Measurements from ENCODE around the gene ACADS. TPM values are rescaled to one million over a fixed set of nuclear protein-coding genes. Genes with fewer than 3 reads are reported as not detected.

Gene ACADS, protein sequence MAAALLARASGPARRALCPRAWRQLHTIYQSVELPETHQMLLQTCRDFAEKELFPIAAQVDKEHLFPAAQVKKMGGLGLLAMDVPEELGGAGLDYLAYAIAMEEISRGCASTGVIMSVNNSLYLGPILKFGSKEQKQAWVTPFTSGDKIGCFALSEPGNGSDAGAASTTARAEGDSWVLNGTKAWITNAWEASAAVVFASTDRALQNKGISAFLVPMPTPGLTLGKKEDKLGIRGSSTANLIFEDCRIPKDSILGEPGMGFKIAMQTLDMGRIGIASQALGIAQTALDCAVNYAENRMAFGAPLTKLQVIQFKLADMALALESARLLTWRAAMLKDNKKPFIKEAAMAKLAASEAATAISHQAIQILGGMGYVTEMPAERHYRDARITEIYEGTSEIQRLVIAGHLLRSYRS
- 0.88 and 4.2 TPM in 2 replicates for total RNA-seq (ENCODE audit: low replicate concordance)

- H2AFZ ChIP-seq (replicated peaks) = peak within 1 kb of the TSS; percentile 30
- peaks cover 15% of the 10 kb centered on the region for H3K27me3 ChIP-seq
- H3K9ac ChIP-seq = no peak within 1 kb of the TSS
- TF ChIP-seq CTCF (IDR thresholded peaks at IDR 0.05) (peak; percentile 4), EZH2phosphoT487 (IDR thresholded peaks at IDR 0.05) (no peak), EZH2 (IDR thresholded peaks at IDR 0.05) (no peak)
- H3K79me2 ChIP-seq (ENCODE audit: low read depth) = no peaks in the 10 kb centered on the region
- H3K9me3 Mint-ChIP-seq = no peaks in the 10 kb centered on the region
- H3K4me2 ChIP-seq = peak within 1 kb of the TSS; percentile 82
- no peak within 1 kb of the TSS for H3K27ac Mint-ChIP-seq
- peak; percentile 97 for DNase-seq (ENCODE audit: low spot score)
- H3K27ac ChIP-seq = no peak within 1 kb of the TSS
- H3K4me3 Mint-ChIP-seq = peak within 1 kb of the TSS; percentile 89
- peaks cover 22% of the 10 kb centered on the region for H3K36me3 Mint-ChIP-seq
- H3K4me1 Mint-ChIP-seq = peaks cover 18% of the 10 kb centered on the region
- peak within 1 kb of the TSS; percentile 65 for H3K4me3 ChIP-seq
- no peaks in the 10 kb centered on the region for H3K36me3 ChIP-seq
- H3K27me3 Mint-ChIP-seq (ENCODE audit: insufficient read depth, low read depth) = peaks cover 2% of the 10 kb centered on the region
- peaks cover 4% of the 10 kb centered on the region for H3K4me1 ChIP-seq
- H4K20me1 ChIP-seq (ENCODE audit: low read depth) = peaks cover 22% of the 10 kb centered on the region
- H3F3A ChIP-seq (ENCODE audit: low read depth) = peaks cover 23% of the 10 kb centered on the region
- no peaks in the 10 kb centered on the region for H3K9me3 ChIP-seq (ENCODE audit: low read depth)
These were observed at the start of gene ACADS for GRCh38 chr12:120725659-120726509. Gene ACADS (plus strand): TSS chr12:120725826. CDS start chr12:120725886, 60 bp downstream.

DNA sequence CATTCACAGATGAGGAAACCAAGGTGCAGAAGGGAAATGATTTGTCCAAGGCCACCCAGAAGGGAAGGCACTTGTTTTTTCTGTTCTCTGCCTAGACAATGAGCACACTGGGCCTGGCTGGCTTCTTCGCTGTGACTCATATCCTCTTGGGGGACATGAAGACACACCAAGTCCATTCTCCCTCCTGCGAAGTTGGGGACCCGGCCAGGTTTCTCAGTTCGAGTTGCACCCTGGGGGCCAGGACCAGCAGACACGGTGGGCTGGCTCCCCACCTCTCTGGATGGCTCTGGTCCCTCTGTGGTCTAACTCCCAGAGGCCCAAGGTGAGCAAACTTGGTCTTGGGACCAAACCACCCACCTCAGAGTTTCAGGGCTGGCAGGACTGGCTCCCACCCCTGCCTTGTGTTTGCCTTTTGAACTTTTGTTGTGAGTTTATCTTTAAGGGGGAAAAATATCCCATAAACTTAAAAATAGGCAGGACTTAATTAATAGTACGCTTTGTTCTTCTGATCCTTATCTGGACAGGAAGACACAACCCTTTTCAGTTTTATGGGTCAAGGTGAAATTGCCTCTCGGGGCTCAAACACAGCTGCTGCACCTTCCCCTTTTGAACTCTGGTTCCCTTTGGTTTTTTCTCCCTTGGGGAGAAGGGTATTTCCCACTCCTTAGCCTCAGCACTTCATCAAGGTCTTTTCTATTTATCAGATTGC is 47.7 kb upstream of the ACADS start:
- no peaks in the 10 kb centered on the region for H3K9me3 Mint-ChIP-seq
- no peak overlapping the region for H3K27ac Mint-ChIP-seq

More for the DNA sequence above, 47.7 kb upstream of the ACADS start:
- TF ChIP-seq EZH2phosphoT487 (IDR thresholded peaks at IDR 0.05) (no peak), CTCF (IDR thresholded peaks at IDR 0.05) (no peak), EZH2 (IDR thresholded peaks at IDR 0.05) (no peak)
- Histone ChIP-seq H4K20me1 (ENCODE audit: low read depth) (no peaks in the 10 kb centered on the region), H3K27me3 (no peaks in the 10 kb centered on the region), H3K4me3 (no peak overlapping the region), H2AFZ (replicated peaks) (no peak overlapping the region), H3K4me2 (no peak overlapping the region), H3K9me3 (ENCODE audit: low read depth) (no peaks in the 10 kb centered on the region), H3K4me1 (no peaks in the 10 kb centered on the region), H3F3A (ENCODE audit: low read depth) (no peaks in the 10 kb centered on the region), H3K36me3 (no peaks in the 10 kb centered on the region), H3K79me2 (ENCODE audit: low read depth) (no peaks in the 10 kb centered on the region), H3K27ac (no peak overlapping the region), H3K9ac (no peak overlapping the region)
- Mint-ChIP-seq H3K4me3 (no peak overlapping the region), H3K27me3 (ENCODE audit: insufficient read depth, low read depth) (peaks cover 4% of the 10 kb centered on the region), H3K4me1 (peaks cover 7% of the 10 kb centered on the region), H3K36me3 (no peaks in the 10 kb centered on the region)
- no peak for DNase-seq (ENCODE audit: low spot score)

All from neural progenitor cell (in vitro differentiated cells).